ENCODE data around the gene ARPC1A. TPM values are rescaled to one million over a fixed set of nuclear protein-coding genes. Genes with fewer than 3 reads are reported as not detected.

The ARPC1A gene
- total and polyA plus RNA-seq, 2 of the 8 experiments (the other 6 are each of a cell fraction or from before 2014, with no cell fraction given): 123 to 155 TPM

DNA sequence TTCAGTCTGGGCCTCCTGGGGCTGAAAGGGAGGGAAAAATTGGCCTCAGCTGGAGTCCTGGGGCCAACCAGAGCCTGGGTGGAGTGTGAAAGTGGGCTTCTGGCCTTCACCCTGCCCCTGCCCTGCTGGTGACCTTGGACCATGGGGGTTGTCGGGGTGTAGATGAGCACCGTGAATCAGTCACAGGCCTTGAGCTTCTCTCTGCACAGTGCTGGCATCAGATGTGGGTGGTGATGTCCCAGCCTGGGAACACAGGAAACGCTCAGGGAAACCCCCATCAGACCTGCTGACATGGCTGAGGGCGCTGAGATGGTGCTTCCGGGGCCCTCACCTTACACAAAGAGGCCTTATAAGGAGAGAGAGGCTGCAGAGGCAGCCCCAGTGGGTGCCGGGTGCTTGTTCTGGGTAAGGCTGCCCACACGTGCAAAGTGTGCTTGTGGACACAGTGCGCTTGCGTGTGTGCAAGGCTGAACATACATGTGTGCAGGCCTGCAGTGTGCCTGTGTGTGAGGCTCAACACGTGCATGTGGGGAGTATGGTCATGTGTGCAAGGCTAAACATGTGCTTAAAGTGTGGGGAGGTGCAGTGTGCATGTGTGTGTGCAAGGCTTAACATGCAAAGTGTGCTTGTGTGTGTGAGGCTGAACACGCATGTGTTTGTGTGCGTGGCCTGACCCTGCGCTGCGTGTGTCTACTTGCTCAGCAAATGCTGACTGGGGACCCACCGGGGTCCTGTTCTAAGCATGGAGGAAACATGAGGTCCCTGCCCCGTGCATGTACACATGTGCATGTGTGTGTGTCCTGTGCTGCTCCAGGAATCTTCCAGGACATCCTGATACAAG is 55.3 kb downstream of the ARPC1A start:
- Histone ChIP-seq H2BK15ac (ENCODE audit: low read length) (no peak overlapping the region), H3K79me2 (ENCODE audit: control insufficient read depth in 1 of 2, insufficient read depth in 2 of 2, low read length in 2 of 2) (peaks cover 0 to 17% of the 10 kb centered on the region in 2 experiments; a peak in 2 of 4 replicates), H3K4me3 (ENCODE audit: extremely low read depth in 1 of 4, insufficient read depth in 2 of 4, low read depth in 3 of 4, low read length in 4 of 4) (no peak overlapping the region), H3K4ac (replicated peaks; ENCODE audit: insufficient read length, low read depth, low read length) (no peak overlapping the region), H3K14ac (ENCODE audit: insufficient read length) (no peak overlapping the region), H4K20me1 (replicated peaks in 1 of 2; ENCODE audit: control insufficient read depth in 1 of 2, insufficient read depth in 2 of 2, low read length in 2 of 2) (peaks cover 14 to 22% of the 10 kb centered on the region in 2 experiments), H3K23ac (ENCODE audit: insufficient read length) (no peak overlapping the region), H3K56ac (replicated peaks; ENCODE audit: insufficient read length, low read depth, low read length) (no peak overlapping the region), H3K27me3 (replicated peaks in 1 of 4; ENCODE audit: control insufficient read depth in 3 of 4, extremely low read depth in 1 of 4, insufficient read depth in 3 of 4, low read length in 3 of 4) (no peaks in the 10 kb centered on the region), H2BK12ac (ENCODE audit: low read depth, low read length) (no peak overlapping the region), H3K27ac (ENCODE audit: low read depth, low read length) (peak overlapping the region; percentile 44; the same call in 1 of the 2 replicates), H3K36me3 (ENCODE audit: control insufficient read depth in 2 of 4, insufficient read depth in 4 of 4, low read length in 3 of 4) (peaks cover 0 to 3% (median 0%) of the 10 kb centered on the region in 4 experiments; a peak in 2 of 8 replicates), H2AFZ (ENCODE audit: low read length) (no peak overlapping the region), H3K18ac (ENCODE audit: extremely low read depth, low read length) (no peak overlapping the region), H2BK120ac (replicated peaks; ENCODE audit: low read depth, low read length) (no peak overlapping the region), H3K79me1 (ENCODE audit: low read depth, low read length) (peaks cover 16% of the 10 kb centered on the region), H2BK20ac (ENCODE audit: low read length) (no peak overlapping the region), H2BK5ac (ENCODE audit: low read depth, low read length) (peak overlapping the region; percentile 40), H3K9me3 (ENCODE audit: insufficient read depth in 2 of 2, low read depth in 1 of 2, low read length in 1 of 2) (no peaks in the 10 kb centered on the region), H4K5ac (ENCODE audit: insufficient read length, low read depth, low read length) (no peak overlapping the region), H3K4me2 (ENCODE audit: insufficient read depth in 1 of 2, low read depth in 2 of 2, low read length in 2 of 2) (no peak overlapping the region; a peak in 1 of 4 replicates), H3K9ac (replicated peaks in 1 of 4; ENCODE audit: extremely low read depth in 1 of 4, low read depth in 3 of 4, low read length in 3 of 4) (peak overlapping the region in 2 of 4 experiments; percentile 18 to 46; a peak in 3 of 7 replicates), H3K23me2 (ENCODE audit: low read depth, low read length) (no peaks in the 10 kb centered on the region; the same call in 1 of the 2 replicates), H2AK5ac (ENCODE audit: low read depth, low read length) (0 out of 2 replicates have a peak overlapping the region, but pooled peaks have one; percentile 43), H3K4me1 (replicated peaks in 1 of 4; ENCODE audit: control insufficient read depth in 3 of 4, insufficient read depth in 4 of 4, low read length in 3 of 4) (peaks cover 0 to 5% (median 1%) of the 10 kb centered on the region in 4 experiments; a peak in 3 of 7 replicates), H4K8ac (ENCODE audit: extremely low read depth, insufficient read depth, low read length) (peak overlapping the region; percentile 11; the same call in 1 of the 2 replicates), H4K91ac (replicated peaks; ENCODE audit: insufficient read length, low read length) (peak overlapping the region; percentile 44)
- DNase-seq (ENCODE audit: low read depth in 1 of 2, low spot score in 2 of 2): no peak
- CTCF ChIA-PET (ENCODE audit: partially characterized antibody): interaction anchor here (0.9 to 1.0 kb wide), 2 partner anchors 14 to 21 kb away, joined by 3 to 4 read pairs; no protein-coding TSS in a partner anchor
- POLR2A ChIA-PET (ENCODE audit: partially characterized antibody): interaction anchor here (2.0 to 3.3 kb wide), 3 partner anchors 11 to 27 kb away, joined by 7 to 19 read pairs (median 18); partner anchors contain the start of genes BUD31 and PDAP1
- no peak for FAIRE-seq
- 93% methylated on average over 16 of the region's 16 CpGs; no CpG with 5 or more reads in 1 of the 2 experiments for WGBS, 2 experiments (ENCODE audit: extremely low coverage in 1 of 2, insufficient coverage in 1 of 2, insufficient read length in 1 of 2, insufficient replicate concordance in 2 of 2, low coverage in 1 of 2, low lambda C conversion rate in 2 of 2, missing lambda C conversion rate in 1 of 2)
- TF ChIP-seq FOSL1 (IDR thresholded peaks at IDR 0.05; ENCODE audit: insufficient read depth, low read depth, low read length) (no peak), SIRT6 (IDR thresholded peaks at IDR 0.05; ENCODE audit: low read length) (no peak), JUND (IDR thresholded peaks at IDR 0.05; ENCODE audit: low read length) (no peak), CEBPB (IDR thresholded peaks at IDR 0.05; ENCODE audit: low read depth, low read length) (no peak), CHD2 (IDR thresholded peaks at IDR 0.05; ENCODE audit: low read length) (no peak), KDM5A (IDR thresholded peaks at IDR 0.05; ENCODE audit: low read length) (no peak), NRF1 (IDR thresholded peaks at IDR 0.05; ENCODE audit: low read depth, low read length) (no peak)
- TF ChIP-seq, protein P1, sequence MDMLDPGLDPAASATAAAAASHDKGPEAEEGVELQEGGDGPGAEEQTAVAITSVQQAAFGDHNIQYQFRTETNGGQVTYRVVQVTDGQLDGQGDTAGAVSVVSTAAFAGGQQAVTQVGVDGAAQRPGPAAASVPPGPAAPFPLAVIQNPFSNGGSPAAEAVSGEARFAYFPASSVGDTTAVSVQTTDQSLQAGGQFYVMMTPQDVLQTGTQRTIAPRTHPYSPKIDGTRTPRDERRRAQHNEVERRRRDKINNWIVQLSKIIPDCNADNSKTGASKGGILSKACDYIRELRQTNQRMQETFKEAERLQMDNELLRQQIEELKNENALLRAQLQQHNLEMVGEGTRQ (IDR thresholded peaks at IDR 0.05; ENCODE audit: low read length): no peak
- TF ChIP-seq, protein P2, sequence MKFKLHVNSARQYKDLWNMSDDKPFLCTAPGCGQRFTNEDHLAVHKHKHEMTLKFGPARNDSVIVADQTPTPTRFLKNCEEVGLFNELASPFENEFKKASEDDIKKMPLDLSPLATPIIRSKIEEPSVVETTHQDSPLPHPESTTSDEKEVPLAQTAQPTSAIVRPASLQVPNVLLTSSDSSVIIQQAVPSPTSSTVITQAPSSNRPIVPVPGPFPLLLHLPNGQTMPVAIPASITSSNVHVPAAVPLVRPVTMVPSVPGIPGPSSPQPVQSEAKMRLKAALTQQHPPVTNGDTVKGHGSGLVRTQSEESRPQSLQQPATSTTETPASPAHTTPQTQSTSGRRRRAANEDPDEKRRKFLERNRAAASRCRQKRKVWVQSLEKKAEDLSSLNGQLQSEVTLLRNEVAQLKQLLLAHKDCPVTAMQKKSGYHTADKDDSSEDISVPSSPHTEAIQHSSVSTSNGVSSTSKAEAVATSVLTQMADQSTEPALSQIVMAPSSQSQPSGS (IDR thresholded peaks at IDR 0.05; ENCODE audit: low read length): no peak
